AG04450 (cell line): Measurements from ENCODE around the gene NECAB3. TPM values are rescaled to one million over a fixed set of nuclear protein-coding genes. Genes with fewer than 3 reads are reported as not detected.

Source experiments
- CTCF ChIA-PET: fragments of 300-600, 350-600 bp; formaldehyde crosslinking; extraction: SDS; loops from one replicate; lab custom pipeline; 2022; ENCODE audit warnings: antibody characterized with exemption, inconsistent platforms; lab: Charles Lee
- POLR2A ChIA-PET: fragments of 350-600 bp; formaldehyde crosslinking; extraction: SDS; loops from one replicate; lab custom pipeline; 2021; ENCODE audit warnings: antibody characterized with exemption, inconsistent platforms; lab: Yijun Ruan, JAX
- DNase-seq: peaks from one replicate; pipeline ENCODE4 v3.0.0-alpha.2; 2011; ENCODE audit warnings: low read depth, low spot score
- H3K27ac ChIP-seq: one replicate; pipeline ENCODE4 v1.5.1; 2012; ENCODE audit warnings: low read depth, low read length, control low read depth
- H3K27me3 ChIP-seq: one replicate; pipeline ENCODE4 v1.6.0; 2012; ENCODE audit warnings: low read length; ENCODE audit not compliant: control insufficient read depth, insufficient read depth
- H3K4me3 ChIP-seq: 2 replicates; pipeline ENCODE4 v1.5.1; 2011; ENCODE audit warnings: mild to moderate bottlenecking, low read depth, low read length, control low read depth
- H3K9me3 ChIP-seq: 2 replicates; pipeline ENCODE4 v1.5.1; 2012; ENCODE audit warnings: low read length; ENCODE audit not compliant: control insufficient read depth, insufficient read depth
- CTCF ChIP-seq: IDR thresholded peaks from 2 replicates; pipeline ENCODE4 v1.5.1; 2011; ENCODE audit warnings: low read depth, low read length, control low read depth, inconsistent platforms
- polyA plus RNA-seq: library from polyadenylated mRNA; depleted of rRNA; stranded (reverse); fragments of >200 nt; gene quantifications from 2 replicates; pipeline ENCODE4 v1.2.3, GENCODE V29; 2011

NECAB3 gene
- polyA plus RNA-seq, 1 experiment: 11.7 TPM

- H3K9me3 ChIP-seq: no peaks in the 10 kb centered on the region; the same call in 1 of the 2 replicates
- CTCF ChIA-PET: no interaction called here
Measured at GRCh38 chr20:33659341-33660034, 14.7 kb downstream of the NECAB3 start.

GRCh38 chr20:33658929-33659328, 15.3 kb downstream of the NECAB3 start:
- POLR2A ChIA-PET: no interaction called here
- CTCF ChIA-PET: no interaction called here
- Histone ChIP-seq H3K9me3 (no peaks in the 10 kb centered on the region; the same call in 1 of the 2 replicates), H3K27ac (no peak overlapping the region), H3K4me3 (no peak overlapping the region), H3K27me3 (no peaks in the 10 kb centered on the region)
- no peak for TF ChIP-seq CTCF
- DNase-seq: no peak

More at GRCh38 chr20:33659341-33660034, 14.7 kb downstream of the NECAB3 start:
- no peak overlapping the region for H3K27ac ChIP-seq
- no peak overlapping the region for H3K4me3 ChIP-seq
- no peaks in the 10 kb centered on the region for H3K27me3 ChIP-seq
- POLR2A ChIA-PET: no interaction called here
- no peak for TF ChIP-seq CTCF
- DNase-seq: no peak

GRCh38 chr20:33658510-33658909, 15.7 kb downstream of the NECAB3 start:
- ChIA-PET CTCF (no interaction called here), POLR2A (no interaction called here)
- Histone ChIP-seq H3K27ac (no peak overlapping the region), H3K9me3 (no peaks in the 10 kb centered on the region; the same call in 1 of the 2 replicates), H3K27me3 (no peaks in the 10 kb centered on the region), H3K4me3 (no peak overlapping the region)
- no peak for DNase-seq
- TF ChIP-seq CTCF: no peak

- H3K4me3 ChIP-seq: no peak overlapping the region
- no peaks in the 10 kb centered on the region for H3K27me3 ChIP-seq
- DNase-seq: no peak
- POLR2A ChIA-PET: no interaction called here
- CTCF ChIA-PET: no interaction called here
- no peak for TF ChIP-seq CTCF
- no peak overlapping the region for H3K27ac ChIP-seq
- no peaks in the 10 kb centered on the region; the same call in 1 of the 2 replicates for H3K9me3 ChIP-seq
Measured at GRCh38 chr20:33657704-33658095, 16.5 kb downstream of the NECAB3 start.
